OCI-LY3 (cell line): ENCODE measurements around the gene NLRC3.

ENCODE experiments used
- EZH2phosphoT487 ChIP-seq: fragments of 200-600 bp; shearing (Covaris generic); IDR thresholded peaks from 2 replicates; pipeline ENCODE4 v1.6.1; 2018; ENCODE audit warnings: antibody characterized with exemption, mixed run types, low read depth
- TF ChIP-seq, protein P1 (sequence below): fragments of 200-600, 300-600 bp; sonication (generic); IDR thresholded peaks from 2 replicates; pipeline ENCODE4 v1.5.1; 2014; ENCODE audit warnings: antibody characterized with exemption, low read length, low read depth

DNA sequence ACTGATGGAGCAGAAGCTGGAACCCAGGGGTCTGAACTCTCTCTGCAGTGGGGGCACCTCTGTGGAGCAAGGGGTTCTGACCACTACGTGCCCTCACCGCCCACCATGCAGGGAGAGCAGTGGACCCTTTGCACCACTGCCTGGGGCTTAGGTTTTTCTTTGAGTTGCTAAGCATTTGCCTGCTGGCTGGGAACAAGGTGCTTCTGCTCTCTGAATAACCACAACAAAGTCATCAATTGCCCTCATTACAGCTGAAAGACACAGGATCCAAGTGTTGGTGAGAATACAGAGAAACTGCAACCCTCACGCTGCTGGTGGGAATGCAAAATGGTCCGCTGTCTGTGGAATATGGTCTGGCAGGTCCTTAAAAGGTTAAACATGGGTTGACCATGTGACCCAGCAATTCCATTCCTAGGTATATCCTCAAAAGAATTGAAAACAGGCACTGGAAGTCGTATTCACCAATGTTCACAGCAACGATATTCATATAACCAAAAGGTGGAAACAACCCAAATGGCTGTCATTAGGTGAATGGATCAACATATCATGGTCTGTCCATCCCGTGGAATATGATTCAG lies 22.8 kb downstream of the NLRC3 start:
- TF ChIP-seq, protein P1, sequence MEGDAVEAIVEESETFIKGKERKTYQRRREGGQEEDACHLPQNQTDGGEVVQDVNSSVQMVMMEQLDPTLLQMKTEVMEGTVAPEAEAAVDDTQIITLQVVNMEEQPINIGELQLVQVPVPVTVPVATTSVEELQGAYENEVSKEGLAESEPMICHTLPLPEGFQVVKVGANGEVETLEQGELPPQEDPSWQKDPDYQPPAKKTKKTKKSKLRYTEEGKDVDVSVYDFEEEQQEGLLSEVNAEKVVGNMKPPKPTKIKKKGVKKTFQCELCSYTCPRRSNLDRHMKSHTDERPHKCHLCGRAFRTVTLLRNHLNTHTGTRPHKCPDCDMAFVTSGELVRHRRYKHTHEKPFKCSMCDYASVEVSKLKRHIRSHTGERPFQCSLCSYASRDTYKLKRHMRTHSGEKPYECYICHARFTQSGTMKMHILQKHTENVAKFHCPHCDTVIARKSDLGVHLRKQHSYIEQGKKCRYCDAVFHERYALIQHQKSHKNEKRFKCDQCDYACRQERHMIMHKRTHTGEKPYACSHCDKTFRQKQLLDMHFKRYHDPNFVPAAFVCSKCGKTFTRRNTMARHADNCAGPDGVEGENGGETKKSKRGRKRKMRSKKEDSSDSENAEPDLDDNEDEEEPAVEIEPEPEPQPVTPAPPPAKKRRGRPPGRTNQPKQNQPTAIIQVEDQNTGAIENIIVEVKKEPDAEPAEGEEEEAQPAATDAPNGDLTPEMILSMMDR: no peak
- TF ChIP-seq EZH2phosphoT487: no peak
